Calu3 (cell line): ENCODE results near the gene IL20. TPM values are rescaled to one million over a fixed set of nuclear protein-coding genes. Genes with fewer than 3 reads are reported as not detected.
A peak's percentile ranks its signal among the peaks of the same experiment; 100 is the strongest.

Source experiments
- BruUV-seq: library from RNA; stranded (reverse); fragments of 400-500 nt; replicated peaks from 2 replicates; lab custom pipeline; 2021; lab: Mats Ljungman, UMichigan
- CTCF ChIA-PET: fragments of 300-600 bp; sonication (Branson Sonifier 250); formaldehyde crosslinking; loops from one replicate; lab custom pipeline; 2022; ENCODE audit warnings: antibody characterized with exemption; lab: Charles Lee
- DNase-seq: peaks from one replicate; pipeline ENCODE4 v3.0.0; 2022
- H3K27ac Mint-ChIP-seq: one replicate; pipeline ENCODE4 v1.8.0; 2022; ENCODE audit warnings: mixed read lengths; ENCODE audit not compliant: unreplicated experiment
- H3K27me3 Mint-ChIP-seq: one replicate; pipeline ENCODE4 v1.8.0; 2022; ENCODE audit warnings: mixed read lengths; ENCODE audit not compliant: unreplicated experiment
- H3K36me3 Mint-ChIP-seq: one replicate; pipeline ENCODE4 v1.8.0; 2022; ENCODE audit warnings: mild to moderate bottlenecking, moderate library complexity, mixed read lengths; ENCODE audit not compliant: insufficient read depth, unreplicated experiment
- H3K4me1 Mint-ChIP-seq: one replicate; pipeline ENCODE4 v1.8.0; 2022; ENCODE audit warnings: mild to moderate bottlenecking, low read depth, mixed read lengths; ENCODE audit not compliant: unreplicated experiment
- H3K4me3 Mint-ChIP-seq: one replicate; pipeline ENCODE4 v1.8.0; 2022; ENCODE audit warnings: mild to moderate bottlenecking, low read depth, moderate library complexity, mixed read lengths; ENCODE audit not compliant: unreplicated experiment
- H3K9me3 Mint-ChIP-seq: one replicate; pipeline ENCODE4 v1.8.0; 2022; ENCODE audit warnings: low read depth, mixed read lengths; ENCODE audit not compliant: unreplicated experiment
- CTCF ChIP-seq: fragments of 200-600 bp; IDR thresholded peaks from one replicate; pipeline ENCODE4 v1.8.0; 2022; ENCODE audit warnings: antibody characterized with exemption; ENCODE audit not compliant: unreplicated experiment
- intact Hi-C: fragments of 100-400 bp; cut with micrococcal nuclease; formaldehyde crosslinking; loops from one replicate; pipeline ENCODE4 v1.10.0; 2022; ENCODE audit not compliant: unreplicated experiment
- total RNA-seq: library from RNA; stranded (reverse); gene quantifications from 2 replicates; pipeline ENCODE4 v1.2.3, GENCODE V29; 2022

IL20 gene
- total RNA-seq, 1 experiment from 2014 or later, result not detected

- CTCF ChIA-PET, result no interaction called here
- DNase-seq, result no peak
- Mint-ChIP-seq H3K4me1 (peaks cover 25% of the 10 kb centered on the region), H3K27ac (no peak overlapping the region), H3K9me3 (no peaks in the 10 kb centered on the region), H3K36me3 (peaks cover 5% of the 10 kb centered on the region), H3K27me3 (peaks cover 14% of the 10 kb centered on the region), H3K4me3 (no peak overlapping the region)
- intact Hi-C loops, result no loop called here
- BruUV-seq, result no TSS peak
- TF ChIP-seq CTCF, result no peak
These were observed 39.2 kb downstream of the IL20 start for GRCh38 chr1:206904423-206905142.

GRCh38 chr1:206905295-206906164, 40.1 kb downstream of the IL20 start:
- BruUV-seq, result no TSS peak
- peaks cover 9% of the 10 kb centered on the region for H3K36me3 Mint-ChIP-seq
- H3K27ac Mint-ChIP-seq, result no peak overlapping the region
- no peak for TF ChIP-seq CTCF
- no peak overlapping the region for H3K4me3 Mint-ChIP-seq
- H3K4me1 Mint-ChIP-seq, result peaks cover 25% of the 10 kb centered on the region
- no peak for DNase-seq
- no peaks in the 10 kb centered on the region for H3K9me3 Mint-ChIP-seq
- intact Hi-C loops, result no loop called here
- H3K27me3 Mint-ChIP-seq, result peaks cover 9% of the 10 kb centered on the region
- CTCF ChIA-PET, result no interaction called here

DNA sequence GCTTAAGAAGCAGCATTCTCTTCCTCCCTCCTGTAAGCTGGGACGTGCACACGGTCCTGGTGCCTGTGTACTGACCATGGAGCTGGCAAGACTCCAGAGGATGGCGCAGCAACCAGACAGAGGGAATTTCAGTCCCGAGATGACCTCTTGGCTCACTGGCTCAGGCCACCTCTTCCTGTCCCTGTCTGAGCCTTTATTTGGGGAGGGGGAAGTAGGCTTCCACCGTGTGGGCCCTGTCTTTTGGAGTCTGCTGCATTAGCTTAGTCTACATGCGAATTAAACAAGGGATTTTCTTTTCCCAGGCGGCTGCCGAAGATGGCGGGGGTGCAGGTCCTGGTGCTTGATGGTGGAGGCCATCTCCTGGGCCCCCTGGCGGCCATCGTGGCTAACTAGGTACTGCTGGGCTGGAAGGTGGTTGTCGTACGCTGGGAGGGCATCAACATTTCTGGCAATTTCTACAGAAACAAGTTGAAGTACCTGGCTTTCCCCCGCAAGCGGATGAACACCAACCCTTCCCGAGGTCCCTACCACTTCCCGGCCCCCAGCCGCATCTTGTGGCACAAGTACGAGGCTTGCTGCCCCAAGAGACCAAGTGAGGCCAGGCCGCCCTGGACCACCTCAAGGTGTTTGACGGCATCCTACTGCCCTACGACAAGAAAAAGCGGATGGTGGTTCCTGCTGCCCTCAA, 42.0 kb downstream of the IL20 start:
- peak; percentile 35 for DNase-seq
- BruUV-seq, result no TSS peak
- peak; percentile 36 for TF ChIP-seq CTCF
- peaks cover 32% of the 10 kb centered on the region for H3K4me1 Mint-ChIP-seq
- no peak overlapping the region for H3K27ac Mint-ChIP-seq
- no peaks in the 10 kb centered on the region for H3K9me3 Mint-ChIP-seq
- no peaks in the 10 kb centered on the region for H3K27me3 Mint-ChIP-seq
- CTCF ChIA-PET, result interaction anchor here (1.2 kb wide), 1 partner anchor 97 kb away, joined by 3 read pairs; no protein-coding TSS in a partner anchor
- peaks cover 9% of the 10 kb centered on the region for H3K36me3 Mint-ChIP-seq
- no peak overlapping the region for H3K4me3 Mint-ChIP-seq
- intact Hi-C loops, result no loop called here

DNA sequence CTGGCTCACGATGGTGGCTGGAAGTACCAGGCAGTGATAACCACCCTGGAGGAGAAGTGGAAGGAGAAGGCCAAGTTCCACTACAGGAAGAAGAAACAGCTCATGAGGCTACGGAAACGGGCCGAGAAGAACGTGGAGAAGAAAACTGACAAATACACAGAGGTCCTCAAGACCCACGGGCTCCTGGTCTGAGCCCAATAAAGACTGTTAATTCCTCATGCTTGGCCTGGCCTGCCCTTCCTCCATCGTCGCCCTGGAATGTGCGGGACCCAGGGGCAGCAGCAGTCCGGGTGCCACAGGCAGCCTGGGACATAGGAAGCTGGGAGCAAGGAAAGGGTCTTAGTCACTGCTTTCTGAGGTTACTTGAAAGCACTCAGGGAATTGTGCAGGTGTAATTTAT, 42.6 kb downstream of the IL20 start:
- Mint-ChIP-seq H3K4me1 (peaks cover 38% of the 10 kb centered on the region), H3K27me3 (no peaks in the 10 kb centered on the region), H3K4me3 (no peak overlapping the region), H3K9me3 (no peaks in the 10 kb centered on the region), H3K27ac (no peak overlapping the region), H3K36me3 (peaks cover 9% of the 10 kb centered on the region)
- intact Hi-C loops, result no loop called here
- CTCF ChIA-PET, result interaction anchor here (1.2 to 2.0 kb wide), 2 partner anchors 98 to 173 kb away, joined by 3 to 9 read pairs; no protein-coding TSS in a partner anchor
- BruUV-seq, result no TSS peak
- DNase-seq, result no peak
- no peak for TF ChIP-seq CTCF
